MM.1S (cell line): ENCODE measurements around the gene MYO10.

ENCODE experiments used
- DNase-seq: peaks from one replicate; pipeline ENCODE4 v3.0.0-alpha.2; 2015
- H2AFZ ChIP-seq: fragments of 300-600 bp; sonication (generic); 2 replicates; pipeline ENCODE4 v1.6.0; 2016; ENCODE audit warnings: antibody characterized with exemption, low read length
- H3F3A ChIP-seq: fragments of 300-600 bp; sonication (generic); 2 replicates; pipeline ENCODE4 v1.6.1; 2016; ENCODE audit warnings: mild to moderate bottlenecking, antibody characterized with exemption, low read length, moderate library complexity, mixed read lengths; ENCODE audit not compliant: insufficient read depth
- H3K27ac ChIP-seq: fragments of 300-600 bp; sonication (generic); 2 replicates; pipeline ENCODE4 v1.5.1; 2016; ENCODE audit warnings: mild to moderate bottlenecking, low read length
- H3K27me3 ChIP-seq: fragments of 300-600 bp; sonication (generic); replicated peaks from 2 replicates; pipeline ENCODE4 v1.6.0; 2016; ENCODE audit warnings: low read length; ENCODE audit not compliant: insufficient read depth
- H3K36me3 ChIP-seq: fragments of 300-600 bp; sonication (generic); replicated peaks from 2 replicates; pipeline ENCODE4 v1.6.1; 2016; ENCODE audit warnings: mild to moderate bottlenecking, low read length, mixed read lengths; ENCODE audit not compliant: insufficient read depth
- H3K4me1 ChIP-seq: fragments of 300-600 bp; sonication (generic); 2 replicates; pipeline ENCODE4 v1.6.1; 2016; ENCODE audit warnings: low read length, mixed read lengths
- H3K4me2 ChIP-seq: fragments of 300-600 bp; sonication (generic); 2 replicates; pipeline ENCODE4 v1.6.0; 2016; ENCODE audit warnings: low read depth, low read length
- H3K4me3 ChIP-seq: fragments of 300-600 bp; sonication (generic); 2 replicates; pipeline ENCODE4 v1.5.1; 2016; ENCODE audit warnings: low read length, mixed read lengths
- H3K79me2 ChIP-seq: fragments of 300-600 bp; sonication (generic); 2 replicates; pipeline ENCODE4 v1.6.1; 2016; ENCODE audit warnings: mixed run types, low read length, mixed read lengths
- H3K9ac ChIP-seq: fragments of 300-600 bp; sonication (generic); 2 replicates; pipeline ENCODE4 v1.6.1; 2016; ENCODE audit warnings: low read length, mixed read lengths
- H3K9me2 ChIP-seq: fragments of 300-600 bp; sonication (generic); replicated peaks from 2 replicates; pipeline ENCODE4 v1.6.1; 2016; ENCODE audit warnings: mild to moderate bottlenecking, low read length, mixed read lengths; ENCODE audit not compliant: insufficient read depth
- H3K9me3 ChIP-seq: fragments of 300-600 bp; sonication (generic); replicated peaks from 2 replicates; pipeline ENCODE4 v1.6.1; 2016; ENCODE audit warnings: mild to moderate bottlenecking, low read length, mixed read lengths; ENCODE audit not compliant: insufficient read depth
- H4K20me1 ChIP-seq: fragments of 300-600 bp; sonication (generic); 2 replicates; pipeline ENCODE4 v1.6.1; 2016; ENCODE audit warnings: mild to moderate bottlenecking, low read length, moderate library complexity, mixed read lengths; ENCODE audit not compliant: insufficient read depth
- EZH2 ChIP-seq: fragments of 300-600 bp; sonication (generic); optimal IDR thresholded peaks from 2 replicates; pipeline ENCODE3; 2017; ENCODE audit warnings: low read depth, mild to moderate bottlenecking, antibody characterized with exemption, low read length, mixed read lengths
- EZH2phosphoT487 ChIP-seq: fragments of 300-600 bp; sonication (generic); IDR thresholded peaks from 2 replicates; pipeline ENCODE4 v1.6.1; 2018; ENCODE audit warnings: antibody characterized with exemption, low read length
- TF ChIP-seq, protein P1 (sequence below): fragments of 300-600 bp; sonication (generic); IDR thresholded peaks from 2 replicates; pipeline ENCODE4 v1.5.1; 2016; ENCODE audit warnings: antibody characterized with exemption, low read length, mixed read lengths

The MYO10 gene

DNA sequence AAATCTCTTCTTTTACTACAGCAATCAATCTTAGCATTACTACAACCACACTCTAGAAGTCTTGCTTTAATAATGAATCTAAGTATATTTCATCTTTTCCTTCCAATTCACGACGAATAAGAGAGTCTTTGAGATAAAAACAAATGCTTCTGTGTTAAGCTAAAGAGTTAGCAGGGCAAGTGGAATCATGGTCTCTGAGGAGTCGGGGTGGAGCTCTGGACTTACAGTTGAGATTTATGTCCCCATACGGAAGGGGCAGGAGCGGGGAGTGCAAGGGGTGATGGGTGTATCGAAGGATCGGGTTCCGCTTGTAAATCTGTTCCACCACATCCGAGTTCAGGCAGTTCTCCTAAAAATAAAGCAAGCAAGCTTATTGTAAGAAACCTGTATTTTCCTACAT lies 260.3 kb downstream of the MYO10 start:
- no peak overlapping the region for H3K4me3 ChIP-seq
- no peaks in the 10 kb centered on the region for H3F3A ChIP-seq

DNA sequence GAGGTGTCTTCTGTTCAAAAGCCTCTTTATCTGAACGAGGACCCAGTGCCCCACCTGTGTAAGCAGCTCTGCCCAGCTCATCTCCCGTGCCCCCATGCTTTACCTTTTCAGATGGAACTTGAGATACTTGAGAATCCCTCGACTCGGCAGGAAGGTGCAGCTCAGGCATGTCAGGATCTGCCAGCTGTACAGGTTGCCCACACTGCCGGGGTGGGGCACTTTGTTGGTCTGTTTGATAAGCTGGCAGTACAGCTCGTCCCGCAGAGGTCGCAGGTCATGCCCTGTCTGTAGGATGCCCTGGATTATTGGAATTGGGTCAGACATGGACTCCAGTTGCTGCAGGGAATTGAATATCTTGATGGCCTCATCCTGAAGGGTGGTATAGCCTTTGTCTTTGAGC lies 261.3 kb downstream of the MYO10 start:
- Histone ChIP-seq H3K27ac (no peak overlapping the region), H3K9me2 (no peaks in the 10 kb centered on the region), H3K4me2 (no peak overlapping the region), H3K79me2 (no peaks in the 10 kb centered on the region), H4K20me1 (no peaks in the 10 kb centered on the region), H2AFZ (no peak overlapping the region), H3K9me3 (no peaks in the 10 kb centered on the region), H3K4me3 (no peak overlapping the region), H3K4me1 (no peaks in the 10 kb centered on the region), H3K9ac (no peak overlapping the region), H3K27me3 (no peaks in the 10 kb centered on the region), H3F3A (no peaks in the 10 kb centered on the region), H3K36me3 (no peaks in the 10 kb centered on the region)
- no peak for DNase-seq
- TF ChIP-seq, protein P1, sequence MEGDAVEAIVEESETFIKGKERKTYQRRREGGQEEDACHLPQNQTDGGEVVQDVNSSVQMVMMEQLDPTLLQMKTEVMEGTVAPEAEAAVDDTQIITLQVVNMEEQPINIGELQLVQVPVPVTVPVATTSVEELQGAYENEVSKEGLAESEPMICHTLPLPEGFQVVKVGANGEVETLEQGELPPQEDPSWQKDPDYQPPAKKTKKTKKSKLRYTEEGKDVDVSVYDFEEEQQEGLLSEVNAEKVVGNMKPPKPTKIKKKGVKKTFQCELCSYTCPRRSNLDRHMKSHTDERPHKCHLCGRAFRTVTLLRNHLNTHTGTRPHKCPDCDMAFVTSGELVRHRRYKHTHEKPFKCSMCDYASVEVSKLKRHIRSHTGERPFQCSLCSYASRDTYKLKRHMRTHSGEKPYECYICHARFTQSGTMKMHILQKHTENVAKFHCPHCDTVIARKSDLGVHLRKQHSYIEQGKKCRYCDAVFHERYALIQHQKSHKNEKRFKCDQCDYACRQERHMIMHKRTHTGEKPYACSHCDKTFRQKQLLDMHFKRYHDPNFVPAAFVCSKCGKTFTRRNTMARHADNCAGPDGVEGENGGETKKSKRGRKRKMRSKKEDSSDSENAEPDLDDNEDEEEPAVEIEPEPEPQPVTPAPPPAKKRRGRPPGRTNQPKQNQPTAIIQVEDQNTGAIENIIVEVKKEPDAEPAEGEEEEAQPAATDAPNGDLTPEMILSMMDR, result no peak
- TF ChIP-seq EZH2phosphoT487 (no peak), EZH2 (no peak)

More for the DNA sequence above, 260.3 kb downstream of the MYO10 start:
- DNase-seq, result no peak
- Histone ChIP-seq H4K20me1 (no peaks in the 10 kb centered on the region), H3K9me3 (no peaks in the 10 kb centered on the region), H3K4me2 (no peak overlapping the region), H3K27ac (no peak overlapping the region), H3K9ac (no peak overlapping the region), H3K36me3 (no peaks in the 10 kb centered on the region), H3K4me1 (no peaks in the 10 kb centered on the region), H3K9me2 (no peaks in the 10 kb centered on the region), H3K79me2 (no peaks in the 10 kb centered on the region), H2AFZ (no peak overlapping the region), H3K27me3 (no peaks in the 10 kb centered on the region)
- TF ChIP-seq EZH2, result no peak
- TF ChIP-seq EZH2phosphoT487, result no peak
- TF ChIP-seq, protein P1, result no peak

DNA sequence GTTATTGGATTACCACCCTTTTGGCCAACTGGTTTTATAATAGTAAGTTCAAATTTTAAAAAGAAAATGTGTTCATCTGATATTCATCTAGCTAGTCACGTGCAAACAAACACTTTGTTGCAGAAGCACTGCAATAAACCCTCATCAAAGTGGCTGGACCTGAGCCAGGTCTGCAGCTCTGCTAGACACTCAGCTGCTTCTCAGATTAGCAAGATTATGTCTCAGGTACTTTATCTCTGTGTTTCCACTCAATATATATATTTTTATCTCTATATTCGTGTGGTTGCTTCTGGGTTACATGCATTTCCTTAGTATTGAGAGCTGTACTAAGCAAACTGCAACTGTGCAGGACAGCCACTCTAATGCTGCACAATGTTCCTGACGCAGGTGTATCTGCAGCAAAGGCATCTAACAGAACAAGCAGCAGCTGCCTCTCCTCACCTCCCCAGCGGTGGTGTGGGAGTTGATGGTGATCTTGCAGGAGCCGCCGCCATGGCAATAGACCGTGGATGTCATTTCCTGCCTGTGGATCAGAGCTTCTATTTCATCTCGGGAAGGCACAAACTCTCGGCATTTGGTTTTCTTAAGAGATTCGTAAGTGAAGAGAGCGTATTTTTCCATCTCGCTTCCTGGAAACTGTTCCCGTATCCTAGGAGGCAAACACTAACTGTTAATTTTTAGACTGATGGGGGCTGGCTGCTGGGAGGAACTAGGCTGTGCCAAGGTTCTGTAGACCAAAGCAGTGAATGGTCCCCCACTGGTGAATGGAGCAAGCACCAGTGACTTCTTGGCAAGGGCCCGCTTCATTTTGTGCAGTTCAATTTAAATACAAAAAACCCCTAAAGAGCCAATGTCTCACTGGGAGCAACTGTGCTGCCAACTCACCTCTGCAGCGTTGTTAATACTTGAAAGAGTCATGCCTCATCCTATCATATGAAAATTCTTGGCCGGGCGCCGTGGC lies 262.6 kb downstream of the MYO10 start:
- Histone ChIP-seq H3F3A (no peaks in the 10 kb centered on the region), H2AFZ (no peak overlapping the region), H3K4me2 (no peak overlapping the region), H3K27ac (no peak overlapping the region), H3K9me2 (no peaks in the 10 kb centered on the region), H3K9me3 (no peaks in the 10 kb centered on the region), H3K4me3 (no peak overlapping the region), H4K20me1 (no peaks in the 10 kb centered on the region), H3K79me2 (no peaks in the 10 kb centered on the region), H3K9ac (no peak overlapping the region), H3K36me3 (no peaks in the 10 kb centered on the region), H3K4me1 (no peaks in the 10 kb centered on the region), H3K27me3 (no peaks in the 10 kb centered on the region)
- no peak for TF ChIP-seq EZH2
- no peak for DNase-seq

DNA sequence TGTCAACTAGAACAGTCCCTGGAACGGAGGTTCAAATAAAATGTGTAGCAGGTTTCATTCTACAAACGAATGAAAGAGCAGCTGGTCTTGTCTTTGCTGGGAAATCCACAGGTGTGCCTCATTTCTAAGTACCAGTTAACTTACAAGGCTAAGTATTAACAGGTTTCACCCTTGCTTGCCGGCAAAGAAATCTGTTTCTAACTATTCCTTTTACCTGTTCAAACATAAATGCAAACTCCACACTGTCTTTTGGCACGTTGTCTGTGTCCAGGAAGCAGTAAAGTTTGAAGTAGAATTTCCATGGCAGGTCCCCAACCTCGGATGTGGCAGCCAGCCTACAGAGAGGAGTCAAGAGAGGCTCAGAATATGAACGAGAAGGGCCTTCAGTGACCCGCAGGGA lies 264.9 kb downstream of the MYO10 start:
- H2AFZ ChIP-seq, result no peak overlapping the region
- no peaks in the 10 kb centered on the region for H3K9me3 ChIP-seq
- H3K4me2 ChIP-seq, result no peak overlapping the region
- H3K4me1 ChIP-seq, result no peaks in the 10 kb centered on the region
- H4K20me1 ChIP-seq, result no peaks in the 10 kb centered on the region
- no peak overlapping the region for H3K27ac ChIP-seq
- H3K27me3 ChIP-seq, result no peaks in the 10 kb centered on the region
- no peaks in the 10 kb centered on the region for H3K36me3 ChIP-seq
- no peaks in the 10 kb centered on the region for H3F3A ChIP-seq
- H3K79me2 ChIP-seq, result no peaks in the 10 kb centered on the region
- no peak overlapping the region for H3K4me3 ChIP-seq
- no peaks in the 10 kb centered on the region for H3K9me2 ChIP-seq
- DNase-seq, result no peak
- no peak overlapping the region for H3K9ac ChIP-seq
- no peak for TF ChIP-seq EZH2phosphoT487
- no peak for TF ChIP-seq EZH2
- TF ChIP-seq, protein P1, result no peak
